Small intestine (tissue), 7 donors: Measurements from ENCODE around the gene STPG2. TPM values are rescaled to one million over a fixed set of nuclear protein-coding genes. Genes with fewer than 3 reads are reported as not detected.

Source experiments
- DNase-seq, 2 donors: peaks; one replicate each; pipeline versions ENCODE4 v3.0.0 to v3.0.0-alpha.2; 2013
- FAIRE-seq: peaks from 2 replicates; lab custom pipeline; 2012; peaks lifted over from hg19 to GRCh38; lab: Jason Lieb, UNC
- H3K27ac ChIP-seq, 3 donors: one replicate each; pipeline ENCODE4 v1.5.1; 2013; ENCODE audit warnings: low read length in 2 of 3, mild to moderate bottlenecking in 2 of 3, control low read depth in 1 of 3, inconsistent platforms in 1 of 3, low read depth in 1 of 3, moderate library complexity in 1 of 3
- H3K27me3 ChIP-seq, 3 donors: one replicate each; pipeline ENCODE4 v1.6.1; 2013; ENCODE audit warnings: low read length in 3 of 3, inconsistent platforms in 1 of 3; ENCODE audit not compliant: control insufficient read depth in 3 of 3, insufficient read depth in 3 of 3
- H3K36me3 ChIP-seq, 3 donors: one replicate each; pipeline ENCODE4 v1.6.1; 2013; ENCODE audit warnings: low read length in 3 of 3, inconsistent platforms in 1 of 3, low read depth in 1 of 3, mild to moderate bottlenecking in 1 of 3, moderate library complexity in 1 of 3; ENCODE audit not compliant: control insufficient read depth in 3 of 3, insufficient read depth in 2 of 3
- H3K4me1 ChIP-seq, 3 donors: one replicate each; pipeline ENCODE4 v1.6.1; 2013; ENCODE audit warnings: low read length in 2 of 3, inconsistent platforms in 1 of 3, low read depth in 1 of 3, mild to moderate bottlenecking in 1 of 3, moderate library complexity in 1 of 3; ENCODE audit not compliant: control insufficient read depth in 3 of 3, insufficient read depth in 2 of 3
- H3K4me3 ChIP-seq, 3 donors: one replicate each; pipeline ENCODE4 v1.5.1; 2013; ENCODE audit warnings: low read length in 3 of 3, control low read depth in 1 of 3, inconsistent platforms in 1 of 3, low read depth in 1 of 3, mild to moderate bottlenecking in 1 of 3, moderate library complexity in 1 of 3
- H3K9me3 ChIP-seq, 2 donors: one replicate each; pipeline ENCODE4 v1.6.1; 2013; ENCODE audit warnings: low read depth in 1 of 2, low read length in 1 of 2; ENCODE audit not compliant: control insufficient read depth in 2 of 2, insufficient read depth in 1 of 2
- WGBS, 3 donors: extraction: QIAGEN DNeasy Blood & Tissue Kit; methylation state at CpG; one replicate each; pipeline ENCODE4 v1.1.7; 2013; 5-methylcytosine and 5-hydroxymethylcytosine counted together
- polyA plus RNA-seq, 4 donors: library from polyadenylated mRNA; stranded (reverse) in 3 of 4; unstranded in 1 of 4; fragments of 200-250 nt in 3 of 4; fragments of 120-200 nt in 1 of 4; gene quantifications; one replicate each; pipeline versions ENCODE4 v1.2.1 to v1.2.3, GENCODE V29; 2013
- donor health status: healthy with polysubstance abuse.
- donor health status: control.
- donor health status: control.
- donor health status: Bipolar disorder and iron deficiency.
- donor health status: healthy.

The STPG2 gene
- polyA plus RNA-seq, 4 donors: 0.01 to 0.40 TPM; not detected in 2

DNA sequence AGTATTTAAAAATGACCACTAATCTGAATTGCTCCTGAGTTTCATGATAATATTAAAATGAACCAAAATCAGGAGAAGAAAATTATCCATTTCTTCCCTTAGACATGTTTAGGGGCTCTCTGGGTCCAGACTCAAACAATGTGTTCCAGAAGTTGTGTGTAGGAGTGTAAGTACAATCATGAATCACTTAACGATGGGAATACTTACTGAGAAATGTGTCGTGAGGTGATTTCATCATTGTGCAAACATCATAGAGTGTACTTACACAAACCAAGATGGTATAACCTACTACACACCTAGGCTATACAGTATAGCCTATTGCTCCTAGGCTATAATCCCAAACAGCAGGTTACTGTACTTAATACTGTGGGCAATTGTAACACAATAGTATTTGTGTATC is 74.8 kb downstream of the STPG2 start:
- 47 to 78% (median 65%) methylated on average over 2 of the region's 2 CpGs for WGBS, 3 donors
- no peaks in the 10 kb centered on the region for H3K36me3 ChIP-seq
- no peaks in the 10 kb centered on the region for H3K27me3 ChIP-seq
- DNase-seq (no peak), FAIRE-seq (no peak)
- H3K4me3 ChIP-seq: no peak overlapping the region
- no peaks in the 10 kb centered on the region for H3K4me1 ChIP-seq
- H3K27ac ChIP-seq: no peak overlapping the region
- no peaks in the 10 kb centered on the region for H3K9me3 ChIP-seq

DNA sequence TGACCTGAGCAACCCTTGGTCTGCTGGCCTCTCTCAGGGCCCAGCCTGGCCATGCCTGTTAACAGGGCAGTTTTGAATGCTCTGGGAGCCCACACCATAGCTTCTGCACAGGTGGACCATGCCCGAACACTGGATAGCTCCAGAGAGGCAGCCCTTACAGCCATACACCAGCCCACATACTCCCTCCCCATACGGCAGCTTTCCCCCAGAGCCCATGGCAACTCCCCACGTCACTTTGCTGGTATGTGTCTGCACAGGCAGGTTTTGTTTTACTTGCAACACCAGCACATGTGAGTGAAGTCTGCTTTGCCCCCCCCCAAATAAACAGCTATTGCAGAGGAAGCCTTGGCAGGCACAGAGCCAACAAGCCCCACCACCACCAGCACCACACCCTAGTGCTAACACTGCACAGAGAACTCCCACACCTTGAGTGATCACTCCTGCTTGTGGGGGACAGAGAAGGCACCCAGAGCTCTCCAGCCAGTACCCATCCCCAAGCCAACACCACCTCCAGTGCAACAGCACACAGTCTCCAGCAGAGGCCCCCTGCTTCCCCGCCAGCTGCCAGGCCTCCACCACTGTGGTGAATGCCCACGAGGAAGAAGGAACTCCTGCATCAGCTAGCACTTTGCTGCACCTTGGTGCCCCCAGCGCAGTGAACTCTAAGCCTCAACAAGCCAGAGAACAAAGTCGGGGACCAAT is 87.3 kb downstream of the STPG2 start:
- H3K4me1 ChIP-seq: no peaks in the 10 kb centered on the region
- DNase-seq (no peak), FAIRE-seq (no peak)
- no peaks in the 10 kb centered on the region for H3K27me3 ChIP-seq
- no peaks in the 10 kb centered on the region for H3K36me3 ChIP-seq
- 78 to 90% (median 89%) methylated on average over 7 of the region's 7 CpGs for WGBS, 3 donors
- H3K4me3 ChIP-seq: no peak overlapping the region
- H3K27ac ChIP-seq: no peak overlapping the region
- H3K9me3 ChIP-seq: no peaks in the 10 kb centered on the region

DNA sequence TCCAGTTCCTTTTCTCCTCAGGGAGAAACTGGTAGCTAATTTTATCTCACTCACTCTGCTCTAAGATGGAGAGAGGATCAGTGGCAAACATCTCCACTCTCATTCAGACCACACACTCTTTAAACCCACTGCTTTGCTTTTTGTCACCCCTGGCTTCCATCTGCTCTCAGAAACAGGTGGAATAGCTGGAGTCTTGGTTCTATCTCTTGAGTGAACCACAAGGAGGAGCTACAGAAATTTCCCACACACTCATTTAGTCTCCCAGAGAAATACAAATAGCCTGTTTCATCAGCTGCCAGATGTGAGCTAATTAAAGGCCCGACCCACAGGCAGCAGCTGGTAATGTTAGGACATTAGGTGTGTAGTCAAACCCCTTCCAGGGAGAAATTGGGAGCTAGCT is 96.6 kb downstream of the STPG2 start:
- FAIRE-seq (no peak), DNase-seq (no peak)
- peaks cover 0 to 5% of the 10 kb centered on the region in 2 donors for H3K9me3 ChIP-seq
- H3K36me3 ChIP-seq: no peaks in the 10 kb centered on the region
- WGBS, 3 donors: 30 to 50% (median 35%) methylated on average over 1 of the region's 1 CpG
- H3K27me3 ChIP-seq: no peaks in the 10 kb centered on the region
- H3K4me1 ChIP-seq: no peaks in the 10 kb centered on the region
- H3K27ac ChIP-seq: no peak overlapping the region
- H3K4me3 ChIP-seq: no peak overlapping the region

GRCh38 chr4:98030059-98030458 is 113.2 kb downstream of the STPG2 start:
- Histone ChIP-seq H3K36me3 (no peaks in the 10 kb centered on the region), H3K4me1 (no peaks in the 10 kb centered on the region), H3K27me3 (no peaks in the 10 kb centered on the region), H3K4me3 (no peak overlapping the region), H3K27ac (no peak overlapping the region), H3K9me3 (peaks cover 0 to 3% of the 10 kb centered on the region in 2 donors)
- no peak for DNase-seq
- 75 to 90% (median 83%) methylated on average over 1 of the region's 1 CpG for WGBS, 3 donors
- FAIRE-seq: no peak

DNA sequence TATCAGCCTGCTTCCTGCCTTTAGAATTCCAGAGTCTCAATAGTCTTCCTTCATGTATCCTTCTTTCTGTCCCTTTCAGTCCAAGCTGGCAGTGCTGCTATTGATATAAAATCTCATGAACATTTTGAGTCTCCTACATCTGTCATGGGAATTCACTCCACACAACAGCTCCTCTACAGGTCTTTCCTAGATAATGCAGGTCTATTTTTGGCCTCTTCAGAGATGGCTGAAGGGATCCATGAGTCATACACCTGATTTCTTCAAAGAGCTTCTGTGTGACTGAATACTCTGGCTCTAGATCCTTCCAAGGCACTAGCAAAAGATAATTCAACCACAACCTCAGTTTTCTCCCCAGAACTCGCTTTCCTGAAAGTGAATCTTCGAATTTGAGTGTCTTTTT is 115.4 kb downstream of the STPG2 start:
- DNase-seq (no peak), FAIRE-seq (no peak)
- H3K27me3 ChIP-seq: no peaks in the 10 kb centered on the region
- H3K4me1 ChIP-seq: no peaks in the 10 kb centered on the region
- peaks cover 0 to 7% of the 10 kb centered on the region in 2 donors for H3K9me3 ChIP-seq
- no peak overlapping the region for H3K27ac ChIP-seq
- no peaks in the 10 kb centered on the region for H3K36me3 ChIP-seq
- no peak overlapping the region for H3K4me3 ChIP-seq
- WGBS, 3 donors: 41 to 62% (median 53%) methylated on average over 2 of the region's 2 CpGs

- Histone ChIP-seq H3K4me3 (no peak overlapping the region), H3K9me3 (peaks cover 0 to 7% of the 10 kb centered on the region in 2 donors), H3K4me1 (no peaks in the 10 kb centered on the region), H3K36me3 (no peaks in the 10 kb centered on the region), H3K27me3 (no peaks in the 10 kb centered on the region), H3K27ac (no peak overlapping the region)
- WGBS, 3 donors: 82 to 92% (median 91%) methylated on average over 3 of the region's 3 CpGs
- DNase-seq (no peak), FAIRE-seq (no peak)
Observed at GRCh38 chr4:98026362-98026761, 116.9 kb downstream of the STPG2 start.

GRCh38 chr4:98006814-98007412 is 136.4 kb downstream of the STPG2 start:
- Histone ChIP-seq H3K36me3 (no peaks in the 10 kb centered on the region), H3K4me3 (no peak overlapping the region), H3K4me1 (no peaks in the 10 kb centered on the region), H3K27me3 (no peaks in the 10 kb centered on the region), H3K9me3 (peaks cover 0 to 13% of the 10 kb centered on the region in 2 donors), H3K27ac (no peak overlapping the region)
- 62 to 72% (median 63%) methylated on average over 3 of the region's 3 CpGs for WGBS, 3 donors
- no peak for FAIRE-seq
- DNase-seq: no peak

DNA sequence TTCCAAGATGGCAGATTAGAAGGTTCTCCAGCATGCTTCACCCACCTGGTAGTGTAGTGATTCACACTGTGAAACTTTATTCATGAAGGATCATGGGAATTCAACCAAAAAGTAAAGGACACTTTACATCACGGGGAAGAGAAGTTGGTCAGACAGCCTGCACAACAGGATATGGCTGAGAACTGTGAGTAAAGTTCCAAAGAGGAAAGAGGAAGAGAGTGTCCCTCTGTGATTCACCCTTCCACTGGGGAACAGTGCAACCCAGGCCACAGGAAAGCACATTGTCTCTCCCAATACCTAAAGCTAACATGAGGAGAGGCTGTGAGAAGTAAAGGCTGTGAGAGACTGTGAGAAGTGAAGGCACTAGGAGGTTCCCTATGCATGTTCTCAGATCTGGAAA is 137.2 kb downstream of the STPG2 start:
- DNase-seq (no peak), FAIRE-seq (no peak)
- no peak overlapping the region for H3K27ac ChIP-seq
- WGBS, 3 donors: 66 to 81% (median 71%) methylated on average over 1 of the region's 1 CpG
- H3K36me3 ChIP-seq: no peaks in the 10 kb centered on the region
- no peak overlapping the region for H3K4me3 ChIP-seq
- H3K27me3 ChIP-seq: no peaks in the 10 kb centered on the region
- no peaks in the 10 kb centered on the region for H3K4me1 ChIP-seq
- peaks cover 0 to 13% of the 10 kb centered on the region in 2 donors for H3K9me3 ChIP-seq
